GM12875 (cell line): ENCODE data around the gene HAO1.

Experiments used
- H3K4me3 ChIP-seq: one replicate; pipeline ENCODE4 v1.5.1; 2011; ENCODE audit warnings: low read depth, low read length, control low read depth
- CTCF ChIP-seq: IDR thresholded peaks from 2 replicates; pipeline ENCODE4 v1.5.1; 2011; ENCODE audit warnings: low read depth, mild to moderate bottlenecking, control low read depth, inconsistent platforms, low read length, moderate library complexity, borderline replicate concordance; ENCODE audit not compliant: insufficient read depth

Gene HAO1

GRCh38 chr20:7908905-7909304 lies 31.4 kb downstream of the HAO1 start:
- H3K4me3 ChIP-seq, result no peak overlapping the region
- TF ChIP-seq CTCF, result no peak

GRCh38 chr20:7903429-7903828 lies 36.8 kb downstream of the HAO1 start:
- TF ChIP-seq CTCF, result no peak
- H3K4me3 ChIP-seq, result no peak overlapping the region

- H3K4me3 ChIP-seq, result no peak overlapping the region
- TF ChIP-seq CTCF, result no peak
Observed at GRCh38 chr20:7902879-7903278, 37.4 kb downstream of the HAO1 start.

- no peak overlapping the region for H3K4me3 ChIP-seq
- no peak for TF ChIP-seq CTCF
Observed at GRCh38 chr20:7897781-7898364, 42.4 kb downstream of the HAO1 start.

- no peak for TF ChIP-seq CTCF
- no peak overlapping the region for H3K4me3 ChIP-seq
Observed at GRCh38 chr20:7893014-7893730, 47.1 kb downstream of the HAO1 start.

GRCh38 chr20:7891705-7892104 lies 48.6 kb downstream of the HAO1 start:
- H3K4me3 ChIP-seq, result no peak overlapping the region
- no peak for TF ChIP-seq CTCF

- TF ChIP-seq CTCF, result no peak
- H3K4me3 ChIP-seq, result no peak overlapping the region
Observed at GRCh38 chr20:7889736-7890135, 50.5 kb downstream of the HAO1 start.
